Naive thymus-derived CD4-positive, alpha-beta T cell (primary cell): Measurements from ENCODE around the gene VPS35. TPM values are rescaled to one million over a fixed set of nuclear protein-coding genes. Genes with fewer than 3 reads are reported as not detected.

Experiments used
- ATAC-seq: fragments of 150-1000 bp; cut with Tn5 transposase; 2 replicates; pipeline ENCODE4 v1.10.0; 2021; ENCODE audit warnings: mild to moderate bottlenecking, moderate library complexity
- CTCF ChIA-PET: fragments of 350-600 bp; sonication (Branson Sonifier 250); formaldehyde crosslinking; loops from one replicate; lab custom pipeline; 2021; ENCODE audit warnings: antibody characterized with exemption; lab: Charles Lee
- POLR2A ChIA-PET: fragments of 350-600 bp; sonication (Branson Sonifier 250); formaldehyde crosslinking; loops from one replicate; lab custom pipeline; 2021; ENCODE audit warnings: antibody characterized with exemption, inconsistent platforms; lab: Charles Lee
- DNase-seq, 9 donors: peaks; one replicate each; pipeline versions ENCODE4 v3.0.0 to v3.0.0-alpha.2; 2020 to 2022; ENCODE audit warnings: mixed read lengths in 1 of 9
- H3K27ac ChIP-seq: one replicate; pipeline ENCODE4 v1.7.0; 2013; ENCODE audit warnings: mild to moderate bottlenecking, low read depth, low read length, moderate library complexity
- H3K27me3 ChIP-seq, 2 donors: one replicate each; pipeline ENCODE4 v1.7.0; 2013; ENCODE audit warnings: low read length in 2 of 2, mild to moderate bottlenecking in 2 of 2, moderate library complexity in 2 of 2; ENCODE audit not compliant: control insufficient read depth in 2 of 2, insufficient read depth in 2 of 2
- H3K36me3 ChIP-seq, 3 experiments: 1 replicate in 2 of 3; 2 replicates in 1 of 3; pipeline ENCODE4 v1.7.0; 2013; ENCODE audit warnings: low read length in 3 of 3, mild to moderate bottlenecking in 3 of 3, moderate library complexity in 1 of 3; ENCODE audit not compliant: insufficient read depth in 3 of 3, control insufficient read depth in 2 of 3
- H3K4me1 ChIP-seq, 2 donors: one replicate each; pipeline ENCODE4 v1.7.0; 2013; ENCODE audit warnings: low read length in 2 of 2, mild to moderate bottlenecking in 2 of 2, moderate library complexity in 1 of 2; ENCODE audit not compliant: control insufficient read depth in 2 of 2, insufficient read depth in 2 of 2
- H3K4me3 ChIP-seq: 2 replicates; pipeline ENCODE4 v1.7.0; 2013; ENCODE audit warnings: mild to moderate bottlenecking, low read length
- H3K9me3 ChIP-seq, 3 experiments: 1 replicate in 2 of 3; 2 replicates in 1 of 3; pipeline ENCODE4 v1.7.0; 2013; ENCODE audit warnings: low read length in 3 of 3; ENCODE audit not compliant: control insufficient read depth in 2 of 3
- H3K27ac Mint-ChIP-seq, 9 donors: one replicate each; pipeline ENCODE4 v1.8.0; 2020 to 2022; ENCODE audit warnings: mixed read lengths in 9 of 9, mild to moderate bottlenecking in 8 of 9, moderate library complexity in 5 of 9, inconsistent platforms in 2 of 9
- H3K27me3 Mint-ChIP-seq, 5 donors: one replicate each; pipeline ENCODE4 v1.8.0; 2021 to 2022; ENCODE audit warnings: mixed read lengths in 5 of 5, mild to moderate bottlenecking in 1 of 5
- H3K36me3 Mint-ChIP-seq, 5 donors: one replicate each; pipeline ENCODE4 v1.8.0; 2020 to 2022; ENCODE audit warnings: mixed read lengths in 5 of 5, mild to moderate bottlenecking in 3 of 5, inconsistent platforms in 1 of 5
- H3K4me1 Mint-ChIP-seq, 7 donors: one replicate each; pipeline ENCODE4 v1.8.0; 2020 to 2022; ENCODE audit warnings: mixed read lengths in 7 of 7, mild to moderate bottlenecking in 3 of 7, inconsistent platforms in 1 of 7
- H3K4me3 Mint-ChIP-seq, 10 donors: one replicate each; pipeline ENCODE4 v1.8.0; 2020 to 2022; ENCODE audit warnings: mild to moderate bottlenecking in 10 of 10, mixed read lengths in 10 of 10, moderate library complexity in 6 of 10, inconsistent platforms in 2 of 10
- H3K9me3 Mint-ChIP-seq, 11 donors: one replicate each; pipeline ENCODE4 v1.8.0; 2020 to 2022; ENCODE audit warnings: mixed read lengths in 11 of 11, mild to moderate bottlenecking in 4 of 11, inconsistent platforms in 1 of 11, moderate library complexity in 1 of 11
- intact Hi-C, 2 donors: fragments of 100-400 bp; cut with micrococcal nuclease; formaldehyde crosslinking; loops; one replicate each; pipeline ENCODE4 v1.15.1; 2023
- polyA plus RNA-seq, 2 donors: library from polyadenylated mRNA; unstranded; fragments of 300-500 nt; fragmentation: Illumina TruSeq; gene quantifications; one replicate each; pipeline ENCODE4 v1.2.3, GENCODE V29; 2021
- total RNA-seq, 6 experiments: library from RNA in 5 of 6; stranded (reverse) in 5 of 6; gene quantifications; 1 replicate in 5 of 6; 2 replicates in 1 of 6; pipeline ENCODE4 v1.2.3 and lab custom pipeline; 2021 to 2026

VPS35 gene
- total and polyA plus RNA-seq, 7 experiments from 2014 or later: 53.8 to 93.0 (median 85.7) TPM

DNA sequence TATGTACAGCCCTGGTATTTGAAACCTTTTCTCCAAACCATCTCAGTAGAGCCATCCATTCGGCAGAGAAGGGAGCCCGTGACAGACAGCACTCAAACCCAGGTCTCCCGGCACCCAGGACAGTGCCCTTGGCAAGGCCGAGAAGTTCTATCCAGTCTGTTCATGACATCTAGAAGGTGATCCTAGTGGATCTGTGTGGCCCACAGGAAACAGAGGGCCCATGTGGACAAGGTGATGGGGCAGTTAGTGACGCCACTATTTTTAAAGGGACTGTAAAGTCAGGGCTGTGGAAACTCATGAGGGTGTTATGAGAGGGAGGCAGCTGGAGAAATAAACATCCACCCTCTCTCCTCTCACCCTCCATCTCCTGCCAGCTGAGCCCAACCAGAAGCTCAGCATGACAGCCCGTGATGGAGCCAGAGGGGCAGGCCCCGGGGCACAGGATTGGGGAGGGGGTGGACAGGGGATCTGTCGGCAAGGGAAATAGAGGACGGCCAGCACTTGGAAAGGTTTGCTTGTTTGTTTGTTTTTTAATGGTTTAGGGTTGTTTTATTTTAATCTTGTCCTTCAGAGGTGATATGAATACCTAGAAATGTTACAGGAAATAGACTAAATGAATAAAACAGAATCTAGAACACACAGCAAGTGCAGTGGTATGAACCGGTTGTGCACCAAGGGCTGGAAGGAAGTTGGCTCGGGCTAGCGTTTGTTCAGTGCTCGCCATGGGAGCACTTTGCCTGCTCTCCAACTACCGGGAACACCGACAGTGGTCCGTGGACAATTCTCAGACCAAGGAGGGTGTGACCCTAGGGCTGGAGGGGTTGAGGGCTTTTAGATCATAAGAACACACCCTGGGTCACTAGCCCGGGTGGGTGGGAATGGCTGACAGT, 42.1 kb upstream of the VPS35 start:
- no peak for DNase-seq
- CTCF ChIA-PET: no interaction called here
- POLR2A ChIA-PET: no interaction called here
- Histone ChIP-seq H3K4me1 (no peaks in the 10 kb centered on the region), H3K27me3 (no peaks in the 10 kb centered on the region), H3K9me3 (no peaks in the 10 kb centered on the region), H3K4me3 (no peak overlapping the region), H3K36me3 (no peaks in the 10 kb centered on the region), H3K27ac (no peak overlapping the region)
- H3K27me3 Mint-ChIP-seq: no peaks in the 10 kb centered on the region
- no peak for ATAC-seq
- peaks cover 0 to 2% (median 0%) of the 10 kb centered on the region in 11 donors for H3K9me3 Mint-ChIP-seq
- no peak overlapping the region for H3K27ac Mint-ChIP-seq
- intact Hi-C loops: no loop called here
- no peak overlapping the region for H3K4me3 Mint-ChIP-seq
- H3K4me1 Mint-ChIP-seq: peaks cover 0 to 2% (median 0%) of the 10 kb centered on the region in 7 donors
- H3K36me3 Mint-ChIP-seq: no peaks in the 10 kb centered on the region

DNA sequence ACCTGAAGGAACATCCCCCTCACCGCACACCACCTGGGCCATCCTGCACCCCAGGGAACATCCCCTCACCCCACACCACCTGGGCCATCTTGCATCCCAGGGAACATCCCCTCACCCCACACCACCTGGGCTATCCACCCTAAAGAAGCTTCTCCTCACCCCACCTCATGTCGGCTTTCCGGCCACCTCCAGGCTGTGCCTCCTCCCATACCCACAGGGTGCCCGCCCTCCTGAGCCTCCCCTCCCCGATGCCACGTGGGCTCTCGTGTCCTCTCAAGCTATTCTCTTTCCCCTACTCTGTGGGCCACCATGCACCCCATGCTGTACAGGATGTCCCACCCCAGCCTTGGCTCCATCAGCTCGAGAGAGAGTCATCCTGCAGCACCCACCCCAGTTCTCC, 41.1 kb upstream of the VPS35 start:
- ATAC-seq (peak; percentile 20), DNase-seq (no peak)
- ChIA-PET POLR2A (no interaction called here), CTCF (no interaction called here)
- Mint-ChIP-seq H3K36me3 (no peaks in the 10 kb centered on the region), H3K4me1 (peaks cover 0 to 2% (median 0%) of the 10 kb centered on the region in 7 donors), H3K27ac (no peak overlapping the region), H3K9me3 (peaks cover 0 to 10% (median 4%) of the 10 kb centered on the region in 11 donors), H3K4me3 (no peak overlapping the region), H3K27me3 (no peaks in the 10 kb centered on the region)
- H3K4me1 ChIP-seq: no peaks in the 10 kb centered on the region
- no peaks in the 10 kb centered on the region for H3K36me3 ChIP-seq
- H3K9me3 ChIP-seq: no peaks in the 10 kb centered on the region
- no peaks in the 10 kb centered on the region for H3K27me3 ChIP-seq
- intact Hi-C loops: no loop called here
- no peak overlapping the region for H3K27ac ChIP-seq
- no peak overlapping the region for H3K4me3 ChIP-seq

DNA sequence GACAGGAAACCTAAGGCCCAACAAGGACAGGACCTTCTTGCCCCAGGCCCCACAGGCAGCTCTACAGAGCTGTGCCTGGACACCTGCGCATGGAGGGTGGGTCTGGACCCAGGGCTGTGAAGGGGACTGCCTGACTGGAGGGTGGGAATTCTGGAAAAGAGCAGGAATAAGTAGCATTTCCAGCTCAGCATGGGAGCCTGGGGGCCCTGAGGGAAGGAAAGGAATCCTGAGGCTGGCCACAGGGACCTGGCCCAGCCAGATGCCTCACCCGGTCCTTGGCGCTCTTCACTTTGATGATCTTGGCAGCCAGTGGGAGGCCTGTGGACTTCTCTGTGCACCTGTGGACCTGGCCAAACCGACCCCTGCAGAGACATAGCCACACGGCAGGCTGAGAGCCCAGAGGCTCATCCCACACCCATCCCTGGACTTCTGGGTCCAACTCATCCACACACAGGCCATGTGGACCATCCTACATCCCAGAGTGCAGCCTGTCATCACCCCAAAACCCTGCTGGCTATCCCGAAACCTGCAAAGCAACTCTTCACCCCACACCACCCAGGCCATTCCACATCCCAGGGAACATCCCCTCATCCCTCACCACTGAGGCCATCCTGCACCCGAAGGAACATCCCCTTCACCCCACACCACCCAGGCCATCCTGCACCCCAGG, 40.5 kb upstream of the VPS35 start:
- Mint-ChIP-seq H3K4me1 (peaks cover 0 to 2% (median 0%) of the 10 kb centered on the region in 7 donors), H3K27ac (no peak overlapping the region)
- POLR2A ChIA-PET: no interaction called here

DNA sequence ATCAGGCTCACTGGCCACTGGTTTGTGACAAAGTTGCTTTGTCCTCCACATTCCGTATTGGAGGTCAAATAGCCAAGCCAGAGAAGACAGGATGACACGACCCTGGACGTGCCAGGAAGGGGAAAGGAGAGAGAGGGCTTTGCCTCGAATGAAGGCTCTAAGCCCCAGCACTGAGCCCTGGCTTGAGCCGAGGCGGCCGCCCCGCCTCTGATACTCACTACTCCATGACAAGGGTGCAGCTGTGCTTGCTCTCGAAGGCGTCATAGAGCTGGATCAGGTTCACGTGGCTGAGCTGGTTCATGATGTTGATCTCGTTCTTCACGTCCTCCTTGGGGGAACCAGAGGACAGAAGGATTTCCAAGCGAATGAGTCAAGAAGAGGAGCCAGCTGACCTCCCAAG, 39.8 kb upstream of the VPS35 start:
- no peak overlapping the region for H3K4me3 Mint-ChIP-seq

More for the DNA sequence above, 40.5 kb upstream of the VPS35 start:
- no peaks in the 10 kb centered on the region for H3K27me3 Mint-ChIP-seq
- ATAC-seq: no peak
- no peak overlapping the region for H3K4me3 Mint-ChIP-seq
- H3K9me3 Mint-ChIP-seq: peaks cover 0 to 17% (median 5%) of the 10 kb centered on the region in 11 donors
- H3K4me3 ChIP-seq: no peak overlapping the region
- CTCF ChIA-PET: interaction anchor here (0.6 kb wide), 1 partner anchor 25 kb away, joined by 3 read pairs; no protein-coding TSS in a partner anchor
- no peaks in the 10 kb centered on the region for H3K4me1 ChIP-seq
- no peaks in the 10 kb centered on the region for H3K27me3 ChIP-seq
- H3K36me3 ChIP-seq: no peaks in the 10 kb centered on the region
- intact Hi-C loops: no loop called here
- no peaks in the 10 kb centered on the region for H3K9me3 ChIP-seq
- no peak for DNase-seq
- H3K27ac ChIP-seq: no peak overlapping the region
- H3K36me3 Mint-ChIP-seq: no peaks in the 10 kb centered on the region

DNA sequence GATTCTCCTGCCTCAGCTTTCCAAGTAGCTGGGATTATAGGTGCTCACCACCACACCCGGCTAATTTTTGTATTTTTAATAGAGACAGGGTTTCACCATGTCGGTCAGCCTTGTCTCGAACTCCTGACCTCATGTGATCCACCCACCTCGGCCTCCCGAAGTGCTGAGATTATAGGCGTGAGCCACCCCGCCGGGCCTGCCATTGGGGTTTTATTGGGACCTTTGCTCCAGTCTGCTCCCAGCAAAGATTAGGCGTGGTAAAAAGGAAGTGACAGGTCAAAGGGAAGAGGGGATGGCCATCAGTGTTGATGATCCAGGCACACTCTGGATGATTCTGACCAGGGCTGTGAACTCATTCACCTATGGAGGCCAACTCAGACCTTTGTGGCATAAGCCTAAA, 38.7 kb upstream of the VPS35 start:
- Mint-ChIP-seq H3K4me3 (no peak overlapping the region), H3K36me3 (no peaks in the 10 kb centered on the region), H3K27me3 (no peaks in the 10 kb centered on the region), H3K9me3 (peaks cover 0 to 17% (median 5%) of the 10 kb centered on the region in 11 donors), H3K4me1 (peaks cover 0 to 2% (median 0%) of the 10 kb centered on the region in 7 donors), H3K27ac (no peak overlapping the region)
- ChIA-PET CTCF (no interaction called here), POLR2A (no interaction called here)
- DNase-seq (no peak), ATAC-seq (no peak)
- Histone ChIP-seq H3K4me3 (no peak overlapping the region), H3K4me1 (no peaks in the 10 kb centered on the region), H3K27me3 (no peaks in the 10 kb centered on the region), H3K9me3 (no peaks in the 10 kb centered on the region), H3K27ac (no peak overlapping the region), H3K36me3 (no peaks in the 10 kb centered on the region)
- intact Hi-C loops: no loop called here

More for the DNA sequence above, 39.8 kb upstream of the VPS35 start:
- Mint-ChIP-seq H3K9me3 (peaks cover 0 to 17% (median 5%) of the 10 kb centered on the region in 11 donors), H3K36me3 (no peaks in the 10 kb centered on the region), H3K27ac (no peak overlapping the region), H3K4me1 (peaks cover 0 to 2% (median 0%) of the 10 kb centered on the region in 7 donors), H3K27me3 (no peaks in the 10 kb centered on the region)
- no peaks in the 10 kb centered on the region for H3K4me1 ChIP-seq
- no peaks in the 10 kb centered on the region for H3K27me3 ChIP-seq
- H3K27ac ChIP-seq: no peak overlapping the region
- CTCF ChIA-PET: interaction anchor here (0.6 kb wide), 1 partner anchor 24 kb away, joined by 3 read pairs; no protein-coding TSS in a partner anchor
- no peak overlapping the region for H3K4me3 ChIP-seq
- H3K36me3 ChIP-seq: no peaks in the 10 kb centered on the region
- DNase-seq (no peak), ATAC-seq (no peak)
- no peaks in the 10 kb centered on the region for H3K9me3 ChIP-seq
- intact Hi-C loops: no loop called here
- POLR2A ChIA-PET: no interaction called here

DNA sequence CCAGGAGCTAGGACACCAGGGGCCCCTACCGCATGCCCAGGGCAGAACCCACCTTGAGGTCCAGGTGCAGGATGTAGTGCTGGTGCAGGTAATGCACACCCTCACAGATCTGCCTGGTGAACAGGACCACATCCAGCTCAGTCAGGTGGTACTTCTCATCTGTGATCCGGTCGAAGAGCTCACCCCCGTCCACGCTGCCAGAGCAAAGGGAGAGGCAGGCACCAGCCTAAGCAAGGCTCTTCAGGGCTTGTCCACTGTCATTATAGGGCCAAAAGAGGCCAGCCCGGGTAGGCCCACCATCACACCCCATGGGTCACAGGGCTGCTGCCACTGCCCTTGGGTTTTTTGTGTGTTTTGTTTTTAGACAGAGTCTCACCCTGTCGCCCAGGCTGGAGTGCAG, 38.2 kb upstream of the VPS35 start:
- Histone ChIP-seq H3K9me3 (no peaks in the 10 kb centered on the region), H3K27ac (no peak overlapping the region), H3K4me3 (no peak overlapping the region), H3K27me3 (no peaks in the 10 kb centered on the region), H3K36me3 (no peaks in the 10 kb centered on the region), H3K4me1 (no peaks in the 10 kb centered on the region)
- H3K9me3 Mint-ChIP-seq: peaks cover 0 to 17% (median 5%) of the 10 kb centered on the region in 11 donors
- ATAC-seq (no peak), DNase-seq (no peak)
- H3K27ac Mint-ChIP-seq: no peak overlapping the region
- CTCF ChIA-PET: no interaction called here
- H3K27me3 Mint-ChIP-seq: no peaks in the 10 kb centered on the region
- H3K4me3 Mint-ChIP-seq: no peak overlapping the region
- H3K4me1 Mint-ChIP-seq: peaks cover 0 to 2% (median 0%) of the 10 kb centered on the region in 7 donors
- H3K36me3 Mint-ChIP-seq: no peaks in the 10 kb centered on the region
- POLR2A ChIA-PET: no interaction called here
- intact Hi-C loops: no loop called here
